ENCODE measurements around the gene PARP14. TPM values are rescaled to one million over a fixed set of nuclear protein-coding genes. Genes with fewer than 3 reads are reported as not detected.

The PARP14 gene
- total RNA-seq, 1 experiment from 2014 or later = 17.4 TPM

GRCh38 chr3:122773944-122774509, 93.4 kb downstream of the PARP14 start:
- H3K9me3 ChIP-seq (ENCODE audit: control insufficient read depth, low read depth, low read length) = no peaks in the 10 kb centered on the region
- H3K9me3 Mint-ChIP-seq = no peaks in the 10 kb centered on the region; a peak in 1 of 5 replicates
- H3K9ac ChIP-seq (ENCODE audit: extremely low read depth, insufficient read length, low read length) = no peak overlapping the region
- H3K23ac ChIP-seq (ENCODE audit: insufficient read length, low read depth, low read length) = no peak overlapping the region
- H3K36me3 Mint-ChIP-seq (ENCODE audit: insufficient read depth in 1 of 3, low read depth in 3 of 3) = peaks cover 0 to 4% (median 0%) of the 10 kb centered on the region in 3 experiments; a peak in 2 of 7 replicates
- H2BK120ac ChIP-seq (ENCODE audit: low read depth, low read length, poor library complexity, severe bottlenecking) = no peak overlapping the region
- no peak overlapping the region for H2BK15ac ChIP-seq (ENCODE audit: low read depth, low read length)
- no peaks in the 10 kb centered on the region for H3K27me3 Mint-ChIP-seq (ENCODE audit: low read depth)
- no peak overlapping the region for H3K4me2 ChIP-seq (ENCODE audit: insufficient read depth, insufficient read length, low read length)
- WGBS (ENCODE audit: extremely low coverage, insufficient read length, low lambda C conversion rate) = no CpG with 5 or more reads among the region's 3 CpGs
- no peak overlapping the region for H4K8ac ChIP-seq (replicated peaks; ENCODE audit: insufficient read length, low read depth, low read length)
- H3K23me2 ChIP-seq (ENCODE audit: insufficient read length, low read depth, low read length, poor library complexity, severe bottlenecking) = no peaks in the 10 kb centered on the region
- no peak overlapping the region for H2BK5ac ChIP-seq (ENCODE audit: insufficient read length, low read length)
- no peaks in the 10 kb centered on the region for H3K27me3 ChIP-seq (ENCODE audit: insufficient read depth, low read length)
- H2AFZ ChIP-seq (ENCODE audit: low read length) = no peak overlapping the region
- no peak overlapping the region for H3K27ac ChIP-seq (ENCODE audit: insufficient read length, low read depth, low read length)
- H4K20me1 ChIP-seq (ENCODE audit: control insufficient read depth, insufficient read depth, insufficient read length) = no peaks in the 10 kb centered on the region
- no peak overlapping the region for H3K18ac ChIP-seq (ENCODE audit: insufficient read length, low read depth, low read length)
- H2AK5ac ChIP-seq (ENCODE audit: insufficient read length, low read length) = no peak overlapping the region
- H4K91ac ChIP-seq (ENCODE audit: insufficient read length, low read depth, low read length) = no peak overlapping the region
- H3K27ac Mint-ChIP-seq = peak overlapping the region in 1 of 3 experiments; percentile 29; a peak in 2 of 7 replicates
- H3K4ac ChIP-seq (ENCODE audit: low read depth, low read length) = no peak overlapping the region
- H2BK20ac ChIP-seq (ENCODE audit: low read depth, low read length, poor library complexity, severe bottlenecking) = no peak overlapping the region
- H2BK12ac ChIP-seq (ENCODE audit: insufficient read length, low read depth, low read length) = no peak overlapping the region
- H3K4me1 Mint-ChIP-seq = peaks cover 11 to 17% of the 10 kb centered on the region in 2 experiments
- no peaks in the 10 kb centered on the region for H3K79me2 ChIP-seq (ENCODE audit: insufficient read depth, low read length)
- H3K56ac ChIP-seq (ENCODE audit: insufficient read length, low read depth, low read length) = no peak overlapping the region
- no peak overlapping the region for H4K5ac ChIP-seq (ENCODE audit: insufficient read length, low read depth, low read length)
- no peak for DNase-seq
- no peak overlapping the region for H3K14ac ChIP-seq (ENCODE audit: insufficient read depth, low read length)
- no peaks in the 10 kb centered on the region for H3K4me1 ChIP-seq (ENCODE audit: insufficient read depth, low read length)
- no peak overlapping the region for H3K4me3 Mint-ChIP-seq
- TF ChIP-seq, protein P1, sequence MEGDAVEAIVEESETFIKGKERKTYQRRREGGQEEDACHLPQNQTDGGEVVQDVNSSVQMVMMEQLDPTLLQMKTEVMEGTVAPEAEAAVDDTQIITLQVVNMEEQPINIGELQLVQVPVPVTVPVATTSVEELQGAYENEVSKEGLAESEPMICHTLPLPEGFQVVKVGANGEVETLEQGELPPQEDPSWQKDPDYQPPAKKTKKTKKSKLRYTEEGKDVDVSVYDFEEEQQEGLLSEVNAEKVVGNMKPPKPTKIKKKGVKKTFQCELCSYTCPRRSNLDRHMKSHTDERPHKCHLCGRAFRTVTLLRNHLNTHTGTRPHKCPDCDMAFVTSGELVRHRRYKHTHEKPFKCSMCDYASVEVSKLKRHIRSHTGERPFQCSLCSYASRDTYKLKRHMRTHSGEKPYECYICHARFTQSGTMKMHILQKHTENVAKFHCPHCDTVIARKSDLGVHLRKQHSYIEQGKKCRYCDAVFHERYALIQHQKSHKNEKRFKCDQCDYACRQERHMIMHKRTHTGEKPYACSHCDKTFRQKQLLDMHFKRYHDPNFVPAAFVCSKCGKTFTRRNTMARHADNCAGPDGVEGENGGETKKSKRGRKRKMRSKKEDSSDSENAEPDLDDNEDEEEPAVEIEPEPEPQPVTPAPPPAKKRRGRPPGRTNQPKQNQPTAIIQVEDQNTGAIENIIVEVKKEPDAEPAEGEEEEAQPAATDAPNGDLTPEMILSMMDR (conservative IDR thresholded peaks at IDR 0.05) = no peak
- H3K79me1 ChIP-seq (ENCODE audit: insufficient read depth, low read depth, low read length, poor library complexity, severe bottlenecking) = no peaks in the 10 kb centered on the region
- no peak overlapping the region for H3T11ph ChIP-seq (ENCODE audit: low read length)
